Hepatocyte (in vitro differentiated cells): Measurements from ENCODE around the gene JAKMIP1. TPM values are rescaled to one million over a fixed set of nuclear protein-coding genes. Genes with fewer than 3 reads are reported as not detected.
"Not testable (repeated sequence)": the region's sequence is repeated elsewhere in the genome, so short reads cannot be mapped to it uniquely, and the experiment has no call there.

ENCODE experiments used
- DNase-seq: peaks from one replicate; pipeline ENCODE4 v3.0.0-alpha.2; 2016; ENCODE audit warnings: low spot score
- H2AFZ ChIP-seq: fragments of 200-600 bp; sonication (generic); 2 replicates; pipeline ENCODE4 v1.6.0; 2016; ENCODE audit warnings: antibody characterized with exemption, mild to moderate bottlenecking
- H3K27ac ChIP-seq: fragments of 200-600 bp; sonication (generic); 2 replicates; pipeline ENCODE4 v1.5.1; 2016; ENCODE audit warnings: mild to moderate bottlenecking
- H3K27me3 ChIP-seq: fragments of 200-600 bp; sonication (generic); 2 replicates; pipeline ENCODE4 v1.6.1; 2016
- H3K36me3 ChIP-seq: fragments of 200-600 bp; sonication (generic); replicated peaks from 2 replicates; pipeline ENCODE4 v1.5.1; 2016; ENCODE audit warnings: low read depth; ENCODE audit not compliant: insufficient read depth
- H3K4me1 ChIP-seq: fragments of 200-600 bp; sonication (generic); 2 replicates; pipeline ENCODE4 v1.5.1; 2016; ENCODE audit warnings: mild to moderate bottlenecking, moderate library complexity; ENCODE audit not compliant: insufficient read depth
- H3K4me2 ChIP-seq: fragments of 200-600 bp; sonication (generic); 2 replicates; pipeline ENCODE4 v1.6.0; 2016
- H3K4me3 ChIP-seq: fragments of 200-600 bp; sonication (generic); 2 replicates; pipeline ENCODE4 v1.5.1; 2016; ENCODE audit warnings: mild to moderate bottlenecking
- H3K79me2 ChIP-seq: fragments of 200-600 bp; sonication (generic); 2 replicates; pipeline ENCODE4 v1.6.0; 2017; ENCODE audit warnings: mild to moderate bottlenecking
- H3K9me2 ChIP-seq: fragments of 200-600 bp; sonication (generic); replicated peaks from 2 replicates; pipeline ENCODE4 v1.6.0; 2017; ENCODE audit warnings: mild to moderate bottlenecking; ENCODE audit not compliant: insufficient read depth
- H3K9me3 ChIP-seq: fragments of 200-600 bp; sonication (generic); 2 replicates; pipeline ENCODE4 v1.5.1; 2016; ENCODE audit warnings: low read depth, mild to moderate bottlenecking
- H4K20me1 ChIP-seq: fragments of 200-600 bp; sonication (generic); 2 replicates; pipeline ENCODE4 v1.6.0; 2016; ENCODE audit warnings: mild to moderate bottlenecking; ENCODE audit not compliant: insufficient read depth, poor library complexity, severe bottlenecking
- CTCF ChIP-seq: fragments of 200-600 bp; sonication (generic); IDR thresholded peaks from 2 replicates; pipeline ENCODE4 v1.5.1; 2016; ENCODE audit warnings: antibody characterized with exemption, mild to moderate bottlenecking; ENCODE audit not compliant: poor library complexity
- EZH2 ChIP-seq: fragments of 200-600 bp; sonication (generic); IDR thresholded peaks from 2 replicates; pipeline ENCODE4 v1.6.1; 2016; ENCODE audit warnings: antibody characterized with exemption, mild to moderate bottlenecking, borderline replicate concordance
- EZH2phosphoT487 ChIP-seq: fragments of 200-600 bp; sonication (generic); IDR thresholded peaks from one replicate; pipeline ENCODE4 v1.6.1; 2018; ENCODE audit warnings: antibody characterized with exemption, mild to moderate bottlenecking, low read depth, moderate library complexity; ENCODE audit not compliant: unreplicated experiment, severe bottlenecking
- WGBS: methylation state at CpG from one replicate; pipeline ENCODE4 v1.1.6; 2016; ENCODE audit warnings: low lambda C conversion rate; ENCODE audit errors: missing lambda C conversion rate; 5-methylcytosine and 5-hydroxymethylcytosine counted together
- polyA plus RNA-seq: library from polyadenylated mRNA; unstranded; fragments of >200 nt; fragmentation: Nextera tagmentation; extraction: Ambion mirVana; gene quantifications from 2 replicates; pipeline ENCODE4 v1.2.1, GENCODE V29; 2016
- total RNA-seq: library from RNA; depleted of rRNA; stranded (reverse); fragments of >200 nt; gene quantifications from 2 replicates; pipeline ENCODE4 v1.2.3, GENCODE V29; 2014

Gene JAKMIP1
- total and polyA plus RNA-seq, 2 experiments from 2014 or later: not detected

GRCh38 chr4:6216588-6216987 lies 16.2 kb upstream of the JAKMIP1 start:
- DNase-seq: no peak
- Histone ChIP-seq H3K79me2 (no peaks in the 10 kb centered on the region), H3K27ac (no peak overlapping the region), H3K27me3 (peaks cover 44% of the 10 kb centered on the region), H3K9me3 (no peaks in the 10 kb centered on the region), H3K9me2 (no peaks in the 10 kb centered on the region), H2AFZ (no peak overlapping the region), H3K4me1 (no peaks in the 10 kb centered on the region), H3K4me2 (no peak overlapping the region), H3K4me3 (no peak overlapping the region), H4K20me1 (no peaks in the 10 kb centered on the region), H3K36me3 (no peaks in the 10 kb centered on the region)
- WGBS: 76% methylated on average over 3 of the region's 3 CpGs
- no peak for TF ChIP-seq EZH2

- Histone ChIP-seq H3K4me3 (no peak overlapping the region), H4K20me1 (no peaks in the 10 kb centered on the region), H3K36me3 (no peaks in the 10 kb centered on the region), H3K79me2 (no peaks in the 10 kb centered on the region), H3K27me3 (peaks cover 9% of the 10 kb centered on the region), H3K27ac (no peak overlapping the region), H3K9me3 (no peaks in the 10 kb centered on the region), H3K9me2 (no peaks in the 10 kb centered on the region), H3K4me1 (no peaks in the 10 kb centered on the region), H3K4me2 (no peak overlapping the region), H2AFZ (no peak overlapping the region)
- 84% methylated on average over 4 of the region's 4 CpGs for WGBS
- TF ChIP-seq EZH2phosphoT487: no peak
- no peak for TF ChIP-seq EZH2
- TF ChIP-seq CTCF: no peak
- no peak for DNase-seq
These were observed 9.6 kb upstream of the JAKMIP1 start for GRCh38 chr4:6209921-6210320.

- WGBS: 89% methylated on average over 4 of the region's 4 CpGs
- H3K4me1 ChIP-seq, H2AFZ ChIP-seq, H3K36me3 ChIP-seq, H3K4me3 ChIP-seq, H4K20me1 ChIP-seq, H3K9me2 ChIP-seq, H3K9me3 ChIP-seq, H3K27me3 ChIP-seq, DNase-seq, H3K27ac ChIP-seq, H3K4me2 ChIP-seq, H3K79me2 ChIP-seq: not testable (repeated sequence)
These were observed 8.9 kb upstream of the JAKMIP1 start for GRCh38 chr4:6209291-6209690.

- TF ChIP-seq CTCF (no peak), EZH2phosphoT487 (no peak), EZH2 (no peak)
- no peaks in the 10 kb centered on the region for H3K36me3 ChIP-seq
- no peaks in the 10 kb centered on the region for H3K4me1 ChIP-seq
- H4K20me1 ChIP-seq: no peaks in the 10 kb centered on the region
- DNase-seq: no peak
- H3K4me3 ChIP-seq: no peak overlapping the region
- H3K9me3 ChIP-seq: no peaks in the 10 kb centered on the region
- 80% methylated on average over 6 of the region's 6 CpGs for WGBS
- peaks cover 9% of the 10 kb centered on the region for H3K27me3 ChIP-seq
- H3K27ac ChIP-seq: no peak overlapping the region
- no peak overlapping the region for H2AFZ ChIP-seq
- no peaks in the 10 kb centered on the region for H3K9me2 ChIP-seq
- no peaks in the 10 kb centered on the region for H3K79me2 ChIP-seq
- H3K4me2 ChIP-seq: no peak overlapping the region
These were observed 8.1 kb upstream of the JAKMIP1 start for GRCh38 chr4:6208416-6208815.

GRCh38 chr4:6207602-6208001 lies 7.3 kb upstream of the JAKMIP1 start:
- no peak overlapping the region for H3K27ac ChIP-seq
- H3K4me3 ChIP-seq: no peak overlapping the region
- no peak overlapping the region for H2AFZ ChIP-seq
- H3K36me3 ChIP-seq: no peaks in the 10 kb centered on the region
- no peak for DNase-seq
- TF ChIP-seq EZH2phosphoT487: no peak
- TF ChIP-seq EZH2: no peak
- TF ChIP-seq CTCF: no peak
- H3K27me3 ChIP-seq: peaks cover 11% of the 10 kb centered on the region
- H3K4me1 ChIP-seq: no peaks in the 10 kb centered on the region
- H3K79me2 ChIP-seq: no peaks in the 10 kb centered on the region
- WGBS: 79% methylated on average over 4 of the region's 4 CpGs
- H3K9me2 ChIP-seq: no peaks in the 10 kb centered on the region
- no peaks in the 10 kb centered on the region for H4K20me1 ChIP-seq
- H3K4me2 ChIP-seq: no peak overlapping the region
- H3K9me3 ChIP-seq: no peaks in the 10 kb centered on the region
